D721Med (cell line): ENCODE results near the gene TMEM109.

Experiments
- DNase-seq: peaks from one replicate; pipeline ENCODE4 v3.0.0; 2011; ENCODE audit warnings: low spot score; ENCODE audit not compliant: insufficient read length
- FAIRE-seq: peaks from 2 replicates; lab custom pipeline; 2011; peaks lifted over from hg19 to GRCh38; lab: Jason Lieb, UNC
- TF ChIP-seq, protein P1 (sequence below): IDR thresholded peaks from 2 replicates; pipeline ENCODE4 v1.5.1; 2012; ENCODE audit warnings: mild to moderate bottlenecking, control low read depth; ENCODE audit not compliant: insufficient read depth; ENCODE audit errors: missing control alignments

TMEM109 gene

DNA sequence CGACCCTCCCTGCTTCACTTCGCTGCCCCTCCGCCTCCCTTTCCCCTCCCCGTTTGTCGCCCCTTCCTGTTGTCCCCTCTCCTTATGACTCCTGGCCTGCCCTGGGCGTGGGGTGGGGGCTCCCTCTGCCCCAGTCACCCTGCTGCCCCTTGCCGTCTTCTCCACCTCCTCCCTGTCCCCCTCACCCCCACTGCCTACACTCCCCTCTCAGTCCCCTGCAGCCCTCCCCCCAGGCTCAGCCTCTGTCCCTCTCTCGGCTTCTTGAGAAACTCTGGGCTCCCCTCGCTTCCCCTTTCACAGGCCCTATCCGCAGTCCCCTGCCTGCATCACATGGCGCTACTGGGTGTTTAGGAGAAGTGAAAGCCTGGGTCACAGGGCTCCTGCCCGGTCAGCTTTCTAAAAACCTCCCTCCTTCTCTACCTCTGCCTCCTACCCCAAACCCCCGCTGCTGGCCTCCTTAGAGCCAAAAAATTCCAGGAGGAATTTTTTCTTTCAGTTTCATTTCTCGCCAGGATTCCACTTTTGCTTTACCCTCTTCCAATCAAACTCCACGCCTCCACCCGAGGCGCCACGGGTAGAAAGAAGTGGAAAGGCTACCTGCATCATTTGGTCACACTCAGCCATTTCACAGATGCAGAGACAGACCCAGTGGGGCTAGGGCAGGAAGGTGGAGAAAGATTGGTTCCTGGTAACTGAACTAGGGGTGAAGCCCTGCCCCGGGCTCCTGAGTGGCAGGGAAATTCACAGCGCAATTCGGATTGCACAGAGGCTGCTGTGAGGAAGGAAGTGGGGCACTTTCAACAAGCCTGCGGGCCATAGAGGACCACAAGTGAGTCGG, 38.2 kb downstream of the TMEM109 start, which contains the start of gene SLC15A3:
Gene SLC15A3 (minus strand): TSS at position 273 of the 838 bp plus-strand sequence. CDS start 625 bp downstream, outside the sequence.
- no peak for DNase-seq
- no peak for FAIRE-seq

DNA sequence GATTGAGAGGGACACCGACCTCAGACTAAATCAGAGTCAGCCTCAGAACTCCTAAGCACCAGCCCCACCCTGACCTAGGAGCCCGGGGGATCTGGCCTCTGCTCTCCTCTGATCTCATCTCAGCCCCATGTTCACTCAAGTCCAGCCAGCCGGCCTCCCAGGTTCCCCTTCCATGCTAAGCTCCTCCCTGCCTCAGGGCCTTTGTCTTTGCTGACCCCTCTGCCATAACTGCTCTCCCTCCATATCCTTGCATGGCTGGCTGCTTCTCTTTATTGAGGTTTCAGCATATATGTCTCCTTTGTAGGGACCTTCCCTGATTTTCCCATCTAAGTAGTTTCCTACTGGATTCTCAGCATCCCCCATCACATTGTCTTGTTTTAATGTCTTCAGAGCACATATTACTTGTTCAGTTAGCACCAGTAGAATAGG, 38.8 kb downstream of the TMEM109 start:
- FAIRE-seq: no peak
- DNase-seq: no peak
- TF ChIP-seq, protein P1, sequence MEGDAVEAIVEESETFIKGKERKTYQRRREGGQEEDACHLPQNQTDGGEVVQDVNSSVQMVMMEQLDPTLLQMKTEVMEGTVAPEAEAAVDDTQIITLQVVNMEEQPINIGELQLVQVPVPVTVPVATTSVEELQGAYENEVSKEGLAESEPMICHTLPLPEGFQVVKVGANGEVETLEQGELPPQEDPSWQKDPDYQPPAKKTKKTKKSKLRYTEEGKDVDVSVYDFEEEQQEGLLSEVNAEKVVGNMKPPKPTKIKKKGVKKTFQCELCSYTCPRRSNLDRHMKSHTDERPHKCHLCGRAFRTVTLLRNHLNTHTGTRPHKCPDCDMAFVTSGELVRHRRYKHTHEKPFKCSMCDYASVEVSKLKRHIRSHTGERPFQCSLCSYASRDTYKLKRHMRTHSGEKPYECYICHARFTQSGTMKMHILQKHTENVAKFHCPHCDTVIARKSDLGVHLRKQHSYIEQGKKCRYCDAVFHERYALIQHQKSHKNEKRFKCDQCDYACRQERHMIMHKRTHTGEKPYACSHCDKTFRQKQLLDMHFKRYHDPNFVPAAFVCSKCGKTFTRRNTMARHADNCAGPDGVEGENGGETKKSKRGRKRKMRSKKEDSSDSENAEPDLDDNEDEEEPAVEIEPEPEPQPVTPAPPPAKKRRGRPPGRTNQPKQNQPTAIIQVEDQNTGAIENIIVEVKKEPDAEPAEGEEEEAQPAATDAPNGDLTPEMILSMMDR: no peak

More for the DNA sequence above, 38.2 kb downstream of the TMEM109 start, which contains the start of gene SLC15A3:
- TF ChIP-seq, protein P1: no peak

DNA sequence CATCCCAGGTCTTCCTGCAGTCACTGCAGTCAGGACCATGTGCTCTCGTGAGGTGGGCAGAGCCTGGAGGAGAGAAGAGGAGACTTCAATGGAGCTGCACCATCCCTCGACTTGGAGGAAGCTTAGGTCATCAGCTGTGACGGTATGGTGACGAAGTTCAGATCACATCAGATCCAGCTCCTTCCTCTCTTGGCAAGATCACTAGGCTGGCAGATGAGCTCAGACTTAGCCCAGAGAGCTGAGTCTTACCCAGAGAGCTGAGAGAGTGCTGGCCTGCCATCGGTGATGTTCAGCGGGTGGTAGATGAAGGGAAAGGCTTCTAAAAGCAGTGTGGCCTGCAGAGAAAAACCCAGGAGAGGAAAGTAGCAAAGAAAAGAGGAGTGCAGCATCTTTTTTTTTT, 39.8 kb downstream of the TMEM109 start:
- DNase-seq (no peak), FAIRE-seq (no peak)
- TF ChIP-seq, protein P1: no peak

DNA sequence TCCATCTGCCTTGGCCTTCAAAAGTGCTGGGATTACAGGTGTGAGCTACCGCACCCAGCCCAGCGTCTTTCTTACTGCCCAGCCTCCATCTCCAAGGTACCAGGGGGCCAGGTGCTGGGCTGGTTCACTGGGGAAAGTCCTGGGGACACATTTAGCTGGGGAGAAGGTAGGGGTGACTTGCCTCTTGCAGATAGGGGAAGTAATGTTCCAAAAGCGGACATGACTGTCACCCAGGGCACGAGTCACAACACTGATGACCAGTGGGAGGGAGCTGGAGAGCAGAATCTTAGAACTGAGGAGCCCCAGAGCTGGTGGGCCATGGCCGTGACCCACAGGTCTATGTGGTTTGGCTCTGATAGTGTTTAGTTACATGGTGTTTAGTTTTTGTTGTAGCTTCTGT, 40.5 kb downstream of the TMEM109 start:
- no peak for DNase-seq
- TF ChIP-seq, protein P1: no peak
- FAIRE-seq: no peak

DNA sequence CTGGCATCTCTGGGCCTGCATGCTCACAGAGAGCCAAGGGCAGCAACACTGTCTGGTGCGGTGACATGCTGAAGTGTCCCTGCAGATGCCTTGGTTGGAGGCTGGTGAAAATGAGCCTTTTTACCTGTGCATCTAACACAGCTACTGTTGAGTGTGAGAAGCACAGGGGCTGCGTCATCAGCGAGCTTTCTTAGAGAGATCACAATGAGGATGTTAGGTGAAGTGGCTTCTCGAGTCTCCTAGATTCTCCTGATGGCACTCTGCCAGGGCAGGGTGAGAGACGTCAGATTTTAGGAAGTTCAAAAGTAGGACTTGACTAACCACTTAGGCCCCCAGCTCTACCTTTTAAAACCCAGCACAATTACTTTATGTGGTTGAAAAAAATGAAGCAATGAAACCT, 41.6 kb downstream of the TMEM109 start:
- DNase-seq (no peak), FAIRE-seq (no peak)
- TF ChIP-seq, protein P1: no peak

DNA sequence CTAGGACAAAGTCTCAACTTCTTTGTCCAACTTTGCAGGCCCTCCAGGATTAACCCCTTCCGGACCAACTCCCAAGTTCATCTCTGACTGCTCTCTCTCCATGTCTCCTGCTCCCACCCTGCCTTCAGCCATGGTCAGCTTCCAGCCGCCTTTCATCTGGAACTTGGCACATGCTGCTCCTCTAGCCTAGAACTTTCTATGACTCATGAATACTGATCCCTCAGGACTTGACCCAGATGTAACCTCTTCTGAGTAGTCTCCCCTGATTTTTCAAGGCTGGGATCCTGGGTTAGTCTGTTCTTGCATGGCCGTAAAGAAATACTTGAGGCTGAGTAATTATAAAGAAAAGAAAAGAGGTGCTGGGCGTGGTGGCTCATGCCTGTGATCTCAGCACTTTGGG, 43.2 kb downstream of the TMEM109 start:
- TF ChIP-seq, protein P1: no peak
- no peak for FAIRE-seq
- no peak for DNase-seq

DNA sequence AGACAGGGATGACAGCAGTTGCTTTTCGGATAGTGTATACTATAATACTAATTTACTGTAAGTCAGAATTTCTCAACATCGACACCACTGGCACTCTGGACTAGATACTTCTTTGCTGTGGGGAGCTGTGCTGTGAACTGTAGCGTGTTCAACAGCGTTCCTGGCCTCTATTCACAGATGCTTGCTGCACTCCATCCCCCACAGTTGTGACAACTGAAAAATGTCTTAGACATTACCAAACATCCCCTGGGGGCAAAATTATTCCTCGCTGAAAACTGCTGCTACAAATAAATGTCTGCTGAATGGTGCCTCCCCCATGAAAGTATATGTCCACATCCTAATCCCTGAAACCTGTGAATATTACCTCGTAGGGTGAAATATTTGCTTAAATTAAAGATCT, 45.5 kb downstream of the TMEM109 start:
- FAIRE-seq: no peak
- TF ChIP-seq, protein P1: no peak
- no peak for DNase-seq
